Neuron (in vitro differentiated cells): ENCODE data around the gene CADPS2.

Source experiments
- H2AFZ ChIP-seq: one replicate; pipeline ENCODE4 v1.6.1; 2013; ENCODE audit warnings: low read depth, mild to moderate bottlenecking, inconsistent platforms, low read length, moderate library complexity
- H3K27me3 ChIP-seq: one replicate; pipeline ENCODE4 v1.6.1; 2013; ENCODE audit warnings: low read length; ENCODE audit not compliant: insufficient read depth
- H3K36me3 ChIP-seq: one replicate; pipeline ENCODE4 v1.6.1; 2013; ENCODE audit warnings: low read length; ENCODE audit not compliant: insufficient read depth
- H3K4me1 ChIP-seq: one replicate; pipeline ENCODE4 v1.6.1; 2013; ENCODE audit warnings: low read length; ENCODE audit not compliant: insufficient read depth
- H3K4me3 ChIP-seq: 2 replicates; pipeline ENCODE4 v1.5.1; 2013; ENCODE audit warnings: mild to moderate bottlenecking, low read length, moderate library complexity
- H3K9me3 ChIP-seq: one replicate; pipeline ENCODE4 v1.6.1; 2013; ENCODE audit warnings: low read length

Gene CADPS2

GRCh38 chr7:122715183-122715582 is 171.1 kb downstream of the CADPS2 start:
- H3K4me1 ChIP-seq: no peaks in the 10 kb centered on the region
- no peaks in the 10 kb centered on the region for H3K36me3 ChIP-seq
- no peak overlapping the region for H3K4me3 ChIP-seq
- H3K9me3 ChIP-seq: no peaks in the 10 kb centered on the region
- H2AFZ ChIP-seq: no peak overlapping the region
- H3K27me3 ChIP-seq: no peaks in the 10 kb centered on the region

GRCh38 chr7:122710916-122711315 is 175.3 kb downstream of the CADPS2 start:
- Histone ChIP-seq H3K36me3 (no peaks in the 10 kb centered on the region), H3K4me1 (no peaks in the 10 kb centered on the region), H2AFZ (no peak overlapping the region), H3K27me3 (no peaks in the 10 kb centered on the region), H3K9me3 (no peaks in the 10 kb centered on the region), H3K4me3 (no peak overlapping the region)

- Histone ChIP-seq H3K36me3 (no peaks in the 10 kb centered on the region), H3K4me3 (no peak overlapping the region), H3K4me1 (no peaks in the 10 kb centered on the region), H3K9me3 (no peaks in the 10 kb centered on the region), H2AFZ (no peak overlapping the region), H3K27me3 (no peaks in the 10 kb centered on the region)
Measured at GRCh38 chr7:122709930-122710646, 176.2 kb downstream of the CADPS2 start.

GRCh38 chr7:122706836-122707235 is 179.4 kb downstream of the CADPS2 start:
- Histone ChIP-seq H3K27me3 (no peaks in the 10 kb centered on the region), H3K9me3 (no peaks in the 10 kb centered on the region), H3K4me1 (no peaks in the 10 kb centered on the region), H3K36me3 (no peaks in the 10 kb centered on the region), H2AFZ (no peak overlapping the region), H3K4me3 (no peak overlapping the region)

- Histone ChIP-seq H2AFZ (no peak within 1 kb of the TSS), H3K4me3 (no peak within 1 kb of the TSS), H3K4me1 (no peaks in the 10 kb centered on the region), H3K27me3 (no peaks in the 10 kb centered on the region), H3K9me3 (no peaks in the 10 kb centered on the region), H3K36me3 (no peaks in the 10 kb centered on the region)
Measured at GRCh38 chr7:122702872-122703510, 183.3 kb downstream of the CADPS2 start, which contains the start of gene RNF148. RNF148 (minus strand) TSS chr7:122702922; CDS start chr7:122702750, 172 bp downstream.

- Histone ChIP-seq H3K9me3 (no peaks in the 10 kb centered on the region), H2AFZ (no peak within 1 kb of the TSS), H3K4me3 (no peak within 1 kb of the TSS), H3K27me3 (no peaks in the 10 kb centered on the region), H3K4me1 (peaks cover 12% of the 10 kb centered on the region), H3K36me3 (no peaks in the 10 kb centered on the region)
Measured at GRCh38 chr7:122699017-122699416, 187.2 kb downstream of the CADPS2 start, which contains the start of gene RNF133. RNF133 (minus strand) TSS chr7:122699117; CDS start chr7:122698918, 199 bp downstream.

- H3K27me3 ChIP-seq: no peaks in the 10 kb centered on the region
- H3K4me3 ChIP-seq: no peak overlapping the region
- no peak overlapping the region for H2AFZ ChIP-seq
- peaks cover 8% of the 10 kb centered on the region for H3K9me3 ChIP-seq
- H3K4me1 ChIP-seq: peaks cover 12% of the 10 kb centered on the region
- H3K36me3 ChIP-seq: no peaks in the 10 kb centered on the region
Measured at GRCh38 chr7:122695816-122696215, 190.4 kb downstream of the CADPS2 start.

- Histone ChIP-seq H3K36me3 (no peaks in the 10 kb centered on the region), H3K4me1 (peaks cover 12% of the 10 kb centered on the region), H3K27me3 (no peaks in the 10 kb centered on the region), H2AFZ (no peak overlapping the region), H3K4me3 (no peak overlapping the region), H3K9me3 (peaks cover 8% of the 10 kb centered on the region)
Measured at GRCh38 chr7:122694697-122695096, 191.6 kb downstream of the CADPS2 start.

GRCh38 chr7:122692769-122693309 is 193.4 kb downstream of the CADPS2 start:
- Histone ChIP-seq H3K27me3 (no peaks in the 10 kb centered on the region), H3K4me1 (peaks cover 12% of the 10 kb centered on the region), H3K9me3 (peaks cover 8% of the 10 kb centered on the region), H3K4me3 (no peak overlapping the region), H2AFZ (no peak overlapping the region), H3K36me3 (no peaks in the 10 kb centered on the region)

- peaks cover 12% of the 10 kb centered on the region for H3K4me1 ChIP-seq
- H3K27me3 ChIP-seq: no peaks in the 10 kb centered on the region
- H3K36me3 ChIP-seq: no peaks in the 10 kb centered on the region
- H3K4me3 ChIP-seq: no peak overlapping the region
- peaks cover 8% of the 10 kb centered on the region for H3K9me3 ChIP-seq
- H2AFZ ChIP-seq: no peak overlapping the region
Measured at GRCh38 chr7:122691569-122692235, 194.6 kb downstream of the CADPS2 start.

GRCh38 chr7:122689346-122690109 is 196.7 kb downstream of the CADPS2 start:
- no peak overlapping the region for H2AFZ ChIP-seq
- H3K9me3 ChIP-seq: peaks cover 8% of the 10 kb centered on the region
- no peaks in the 10 kb centered on the region for H3K36me3 ChIP-seq
- no peak overlapping the region for H3K4me3 ChIP-seq
- H3K27me3 ChIP-seq: no peaks in the 10 kb centered on the region
- no peaks in the 10 kb centered on the region for H3K4me1 ChIP-seq

GRCh38 chr7:122688400-122688998 is 197.8 kb downstream of the CADPS2 start:
- no peaks in the 10 kb centered on the region for H3K4me1 ChIP-seq
- H3K9me3 ChIP-seq: peaks cover 8% of the 10 kb centered on the region
- H2AFZ ChIP-seq: no peak overlapping the region
- no peaks in the 10 kb centered on the region for H3K27me3 ChIP-seq
- H3K36me3 ChIP-seq: no peaks in the 10 kb centered on the region
- no peak overlapping the region for H3K4me3 ChIP-seq
